ENCODE results near the gene TNNI2. TPM values are rescaled to one million over a fixed set of nuclear protein-coding genes. Genes with fewer than 3 reads are reported as not detected.

Gene TNNI2
- total RNA-seq, 1 experiment from 2014 or later: 7.8 TPM

- ChIA-PET CTCF (no interaction called here), POLR2A (ENCODE audit: unreplicated experiment) (interaction anchor here (0.6 kb wide), 1 partner anchor 154 kb away, joined by 5 read pairs; no protein-coding TSS in a partner anchor)
- Histone ChIP-seq H3K36me3 (ENCODE audit: low read depth) (no peaks in the 10 kb centered on the region), H3K9me2 (ENCODE audit: insufficient read depth) (no peaks in the 10 kb centered on the region), H3K27me3 (ENCODE audit: insufficient read depth, low read depth) (no peaks in the 10 kb centered on the region), H3K79me2 (ENCODE audit: low read depth) (no peaks in the 10 kb centered on the region), H3K4me2 (peak overlapping the region; percentile 75), H3K9me3 (ENCODE audit: insufficient read depth, low read depth) (no peaks in the 10 kb centered on the region), H3K4me1 (replicated peaks; ENCODE audit: insufficient read depth) (peaks cover 18% of the 10 kb centered on the region), H2AFZ (no peak overlapping the region), H3F3A (ENCODE audit: insufficient read depth, low read depth) (no peaks in the 10 kb centered on the region), H3K27ac (peak overlapping the region; percentile 57; the same call in 1 of the 2 replicates), H3K4me3 (peak overlapping the region; percentile 26; the same call in 1 of the 2 replicates), H4K20me1 (ENCODE audit: insufficient read depth) (no peaks in the 10 kb centered on the region)
- intact Hi-C loops (cut with micrococcal nuclease; ENCODE audit: unreplicated experiment): no loop called here
- TF ChIP-seq CTCF (conservative IDR thresholded peaks at IDR 0.05) (no peak), EZH2 (IDR thresholded peaks at IDR 0.05; ENCODE audit: low read depth) (no peak)
- peak; percentile 68 to 81 for DNase-seq
- BruUV-seq (replicated peaks): TSS peak; percentile 65
Measured at GRCh38 chr11:1863352-1864216, 24.8 kb downstream of the TNNI2 start.

GRCh38 chr11:1864231-1864630 is 25.4 kb downstream of the TNNI2 start:
- TF ChIP-seq CTCF (conservative IDR thresholded peaks at IDR 0.05) (no peak), EZH2 (IDR thresholded peaks at IDR 0.05; ENCODE audit: low read depth) (no peak)
- H3K4me1 ChIP-seq (replicated peaks; ENCODE audit: insufficient read depth): peaks cover 18% of the 10 kb centered on the region
- no peaks in the 10 kb centered on the region for H3K9me2 ChIP-seq (ENCODE audit: insufficient read depth)
- H3K4me2 ChIP-seq: peak overlapping the region; percentile 75
- no peak overlapping the region for H3K4me3 ChIP-seq
- H3K9me3 ChIP-seq (ENCODE audit: insufficient read depth, low read depth): no peaks in the 10 kb centered on the region
- POLR2A ChIA-PET (ENCODE audit: unreplicated experiment): no interaction called here
- intact Hi-C loops (cut with micrococcal nuclease; ENCODE audit: unreplicated experiment): no loop called here
- H4K20me1 ChIP-seq (ENCODE audit: insufficient read depth): no peaks in the 10 kb centered on the region
- H3K79me2 ChIP-seq (ENCODE audit: low read depth): no peaks in the 10 kb centered on the region
- H3F3A ChIP-seq (ENCODE audit: insufficient read depth, low read depth): no peaks in the 10 kb centered on the region
- BruUV-seq (replicated peaks): no TSS peak
- no peak overlapping the region for H3K27ac ChIP-seq
- CTCF ChIA-PET: no interaction called here
- H3K36me3 ChIP-seq (ENCODE audit: low read depth): no peaks in the 10 kb centered on the region
- H3K27me3 ChIP-seq (ENCODE audit: insufficient read depth, low read depth): no peaks in the 10 kb centered on the region
- no peak overlapping the region for H2AFZ ChIP-seq
- DNase-seq: no peak

- Histone ChIP-seq H3F3A (ENCODE audit: insufficient read depth, low read depth) (no peaks in the 10 kb centered on the region), H3K79me2 (ENCODE audit: low read depth) (no peaks in the 10 kb centered on the region), H4K20me1 (ENCODE audit: insufficient read depth) (no peaks in the 10 kb centered on the region), H3K27me3 (ENCODE audit: insufficient read depth, low read depth) (0 out of 2 replicates have a peak, but pooled peaks cover 1% of the 10 kb centered on the region), H3K36me3 (ENCODE audit: low read depth) (no peaks in the 10 kb centered on the region), H3K4me1 (replicated peaks; ENCODE audit: insufficient read depth) (peaks cover 18% of the 10 kb centered on the region), H3K4me2 (no peak overlapping the region), H2AFZ (no peak overlapping the region), H3K4me3 (no peak overlapping the region), H3K9me2 (ENCODE audit: insufficient read depth) (no peaks in the 10 kb centered on the region), H3K9me3 (ENCODE audit: insufficient read depth, low read depth) (no peaks in the 10 kb centered on the region), H3K27ac (no peak overlapping the region)
- no TSS peak for BruUV-seq (replicated peaks)
- ChIA-PET CTCF (no interaction called here), POLR2A (ENCODE audit: unreplicated experiment) (no interaction called here)
- intact Hi-C loops (cut with micrococcal nuclease; ENCODE audit: unreplicated experiment): no loop called here
- no peak for DNase-seq
- TF ChIP-seq EZH2 (IDR thresholded peaks at IDR 0.05; ENCODE audit: low read depth) (no peak), CTCF (conservative IDR thresholded peaks at IDR 0.05) (no peak)
Measured at GRCh38 chr11:1864831-1865665, 26.3 kb downstream of the TNNI2 start.

All from PC-9 (cell line).